GM18873 (cell line): ENCODE data around the gene CCDC9B.

ENCODE experiments used
- ATAC-seq: cut with Tn5 transposase; IDR thresholded peaks from one replicate; pipeline ENCODE4 v1.9.1; 2021; ENCODE audit warnings: mild to moderate bottlenecking, moderate library complexity, moderate number of reproducible peaks; ENCODE audit not compliant: unreplicated experiment, low FRiP score

CCDC9B gene

GRCh38 chr15:40345867-40346578 lies 5.3 kb upstream of the CCDC9B start:
- ATAC-seq, result no peak

GRCh38 chr15:40345225-40345866 lies 4.6 kb upstream of the CCDC9B start:
- no peak for ATAC-seq

- ATAC-seq, result no peak
Measured at GRCh38 chr15:40344631-40345120, 3.9 kb upstream of the CCDC9B start.

GRCh38 chr15:40344217-40344616 lies 3.5 kb upstream of the CCDC9B start:
- no peak for ATAC-seq

GRCh38 chr15:40343512-40343911 lies 2.8 kb upstream of the CCDC9B start:
- no peak for ATAC-seq

GRCh38 chr15:40342416-40343320 lies 1.9 kb upstream of the CCDC9B start:
- ATAC-seq, result no peak

GRCh38 chr15:40340038-40340739 lies 550 bp downstream of the CCDC9B start:
- no peak for ATAC-seq

GRCh38 chr15:40339621-40339945 lies 1.2 kb downstream of the CCDC9B start:
- no peak for ATAC-seq

GRCh38 chr15:40338921-40339620 lies 1.7 kb downstream of the CCDC9B start:
- ATAC-seq, result no peak

- ATAC-seq, result no peak
Measured at GRCh38 chr15:40338041-40338657, 2.6 kb downstream of the CCDC9B start.

GRCh38 chr15:40337597-40337996 lies 3.1 kb downstream of the CCDC9B start:
- ATAC-seq, result no peak

- no peak for ATAC-seq
Measured at GRCh38 chr15:40336744-40337122, 4.0 kb downstream of the CCDC9B start.

GRCh38 chr15:40335938-40336743 lies 4.6 kb downstream of the CCDC9B start:
- no peak for ATAC-seq

- ATAC-seq, result no peak
Measured at GRCh38 chr15:40334941-40335795, 5.6 kb downstream of the CCDC9B start.

- no peak for ATAC-seq
Measured at GRCh38 chr15:40334541-40334940, 6.2 kb downstream of the CCDC9B start.

GRCh38 chr15:40333922-40334492 lies 6.7 kb downstream of the CCDC9B start:
- no peak for ATAC-seq

- ATAC-seq, result no peak
Measured at GRCh38 chr15:40332113-40332781, 8.5 kb downstream of the CCDC9B start.
